HEK293T (cell line): Measurements from ENCODE around the gene MTIF2.

Experiments used
- BHLHE40 ChIP-seq: fragments of 450-650 bp; IDR thresholded peaks from 2 replicates; pipeline ENCODE4 v1.6.1; 2016; ENCODE audit warnings: mild to moderate bottlenecking, moderate library complexity, borderline replicate concordance
- NFRKB ChIP-seq: fragments of 450-650 bp; IDR thresholded peaks from 2 replicates; pipeline ENCODE4 v1.6.1; 2016; ENCODE audit warnings: mild to moderate bottlenecking, moderate library complexity

- TF ChIP-seq BHLHE40 (no peak), NFRKB (no peak)
Measured at GRCh38 chr2:55236992-55237543, 32.0 kb downstream of the MTIF2 start.
